SKM-1 (cell line): Measurements from ENCODE around the gene TBC1D8.
"Not testable (repeated sequence)": the region's sequence is repeated elsewhere in the genome, so short reads cannot be mapped to it uniquely, and the experiment has no call there.

Experiments
- DNase-seq: peaks from one replicate; lab custom pipeline; 2025; ENCODE audit not compliant: unreplicated experiment; lab: John Stamatoyannopoulos, UW

TBC1D8 gene

DNA sequence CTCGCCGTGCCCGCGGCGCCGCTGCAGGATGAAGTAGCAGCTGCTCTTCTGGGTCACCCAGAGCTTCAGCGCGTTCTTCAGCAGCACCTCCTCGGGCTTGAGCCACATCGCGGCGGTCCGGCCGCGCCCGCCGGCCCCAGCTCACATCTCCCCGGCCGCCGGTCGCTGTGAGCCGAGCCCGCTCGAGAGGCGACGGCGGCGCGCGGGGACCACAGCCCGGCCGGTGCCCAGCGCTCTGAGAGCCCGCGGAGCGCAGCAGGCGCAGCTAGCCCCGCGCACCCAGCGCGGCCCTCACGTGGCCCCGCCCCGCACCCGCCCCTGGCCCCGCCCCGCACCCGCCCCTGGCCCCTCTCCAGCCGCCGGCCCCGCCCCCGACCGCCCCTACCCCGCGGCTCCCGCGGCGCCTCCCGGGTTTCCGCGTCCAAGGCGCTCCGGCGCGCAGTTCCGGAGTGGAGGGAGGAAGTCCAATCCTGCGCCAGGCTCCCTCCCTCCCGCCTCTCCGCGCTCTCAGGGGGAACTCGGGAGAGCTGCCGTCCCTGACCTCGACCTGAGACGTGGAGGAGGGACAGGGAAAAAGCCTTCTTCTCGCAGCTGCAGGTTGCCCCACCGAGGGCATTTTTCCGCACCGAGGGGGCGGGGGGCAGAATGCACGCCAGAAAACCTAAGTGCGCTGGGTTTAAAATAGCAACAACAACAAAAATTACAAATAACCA is at the start of gene TBC1D8:
Gene TBC1D8 (minus strand): TSS at position 237 of the 713 bp plus-strand sequence. CDS start 129 bp downstream, at position 108.
- DNase-seq, result peak; percentile 42

DNA sequence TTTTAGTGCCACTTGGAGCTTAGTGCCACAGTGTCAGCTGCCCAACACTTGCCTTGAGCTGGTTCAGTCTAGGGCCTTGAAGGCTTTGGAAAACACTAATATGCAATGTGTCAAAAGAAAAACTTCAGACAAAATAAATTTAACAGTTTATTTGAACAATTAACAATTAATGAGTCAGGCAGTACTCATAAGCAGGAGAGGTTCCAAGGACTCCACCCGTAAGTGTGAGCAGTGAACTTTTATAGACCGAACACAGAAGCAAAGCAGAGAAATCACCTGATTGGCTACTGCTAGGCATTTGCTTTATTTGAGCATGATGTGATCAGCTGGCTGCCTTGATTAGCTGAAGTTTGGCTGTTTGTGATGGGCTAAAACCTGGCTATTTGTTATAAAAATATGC is 49.5 kb upstream of the TBC1D8 start:
- DNase-seq, result no peak

DNA sequence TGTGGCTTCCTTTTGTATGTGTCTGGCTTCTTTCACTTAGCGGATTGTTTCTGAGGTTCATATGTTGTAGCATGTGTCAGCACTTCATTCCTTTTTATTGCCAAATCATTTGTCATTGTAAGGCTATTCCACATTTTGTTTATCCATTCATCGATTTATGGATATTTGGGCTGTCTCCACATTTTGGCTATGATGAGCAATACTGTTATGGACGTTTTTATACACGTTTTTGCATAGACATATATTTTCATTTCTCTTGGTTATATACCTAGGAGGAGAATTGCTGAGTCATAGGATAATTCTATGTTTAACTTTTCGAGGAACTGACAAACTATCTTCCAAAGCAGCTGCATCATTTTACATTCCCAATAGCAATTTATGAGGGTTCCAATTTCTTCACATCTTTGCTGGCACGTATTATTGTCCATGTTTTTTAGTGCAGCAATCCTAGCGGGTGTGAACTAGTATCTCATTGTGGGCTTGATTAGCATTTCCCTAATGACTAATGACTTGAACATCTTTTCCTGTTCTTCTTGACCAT is 48.1 kb upstream of the TBC1D8 start:
- DNase-seq, result no peak

DNA sequence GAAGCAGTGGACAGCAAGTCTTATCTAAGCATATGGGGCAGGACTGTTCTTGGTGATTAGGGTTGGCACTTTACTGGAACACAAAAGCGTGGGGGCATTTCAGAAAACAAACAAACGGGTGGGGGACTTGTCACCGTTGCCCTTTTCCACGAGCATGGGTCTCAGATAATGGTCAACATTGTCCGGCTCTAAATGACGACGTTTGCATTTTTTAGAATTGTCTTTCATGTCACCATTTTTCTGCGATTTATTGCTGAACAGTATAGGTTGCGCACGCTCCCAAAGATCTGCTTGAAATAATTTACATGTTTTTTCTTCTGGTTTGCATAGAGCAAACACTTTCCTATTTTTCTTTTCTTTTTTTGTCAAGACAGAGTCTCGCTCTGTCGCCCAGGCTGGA is 46.6 kb upstream of the TBC1D8 start:
- no peak for DNase-seq

DNA sequence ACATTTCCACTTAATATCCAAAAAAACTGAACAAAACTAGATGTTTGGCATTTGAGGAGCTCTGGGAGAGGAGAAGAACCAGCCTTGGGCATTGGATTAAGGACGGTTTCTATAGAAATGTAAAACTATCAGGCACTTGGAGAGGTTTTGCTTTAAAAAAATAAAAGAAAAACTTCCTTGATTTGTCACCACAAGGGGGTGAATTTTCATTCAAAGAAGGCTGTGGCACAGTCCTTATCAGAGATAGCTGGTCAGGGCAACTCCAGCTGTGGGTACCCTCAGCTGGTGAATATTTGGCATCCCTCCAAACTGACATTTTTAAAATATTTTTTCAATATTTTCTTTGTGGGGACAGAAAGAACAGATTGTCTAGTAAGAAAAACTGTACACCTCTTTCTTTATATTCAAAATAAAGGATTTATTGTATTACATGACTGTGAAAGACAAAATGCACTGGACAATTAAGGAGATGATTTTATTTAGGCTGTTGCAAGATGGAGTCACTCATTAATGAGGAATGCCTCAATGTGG is 46.1 kb upstream of the TBC1D8 start:
- DNase-seq, result no peak

DNA sequence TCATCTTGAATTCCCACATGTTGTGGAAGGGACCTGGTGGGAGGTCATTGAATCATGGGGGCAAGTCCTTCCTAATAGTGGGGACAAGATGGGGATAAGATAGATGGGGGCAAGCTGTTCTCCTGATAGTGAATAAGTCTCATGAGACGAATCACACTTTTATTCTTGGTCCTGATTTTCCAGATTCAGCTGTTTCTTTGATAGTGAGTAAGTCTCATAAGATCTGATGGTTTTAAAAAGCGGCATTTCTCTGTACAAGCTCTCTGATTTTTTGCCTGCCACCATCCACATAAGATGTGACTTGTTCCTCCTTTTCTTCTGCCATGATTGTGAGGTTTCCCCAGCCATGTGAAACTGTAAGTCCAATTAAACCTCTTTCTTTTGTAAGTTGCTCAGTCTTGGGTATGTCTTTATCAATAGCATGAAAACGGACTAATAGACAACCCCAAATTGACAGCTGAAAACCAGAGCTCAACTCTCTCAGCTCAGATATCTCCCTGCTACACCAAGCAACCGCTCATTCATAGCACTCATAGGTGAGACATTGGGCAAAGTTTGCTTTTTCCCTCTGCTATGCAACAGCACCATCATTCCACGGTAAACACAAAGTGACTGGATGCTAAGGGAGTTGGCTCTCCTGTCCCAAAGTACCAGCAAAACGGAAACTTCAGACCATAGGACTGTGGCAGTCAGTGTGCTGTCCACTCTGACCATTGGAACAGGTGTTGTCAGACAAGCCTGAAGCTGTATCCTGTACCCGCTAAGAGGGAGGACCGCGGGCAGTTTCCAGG is 44.9 kb upstream of the TBC1D8 start:
- no peak for DNase-seq

DNA sequence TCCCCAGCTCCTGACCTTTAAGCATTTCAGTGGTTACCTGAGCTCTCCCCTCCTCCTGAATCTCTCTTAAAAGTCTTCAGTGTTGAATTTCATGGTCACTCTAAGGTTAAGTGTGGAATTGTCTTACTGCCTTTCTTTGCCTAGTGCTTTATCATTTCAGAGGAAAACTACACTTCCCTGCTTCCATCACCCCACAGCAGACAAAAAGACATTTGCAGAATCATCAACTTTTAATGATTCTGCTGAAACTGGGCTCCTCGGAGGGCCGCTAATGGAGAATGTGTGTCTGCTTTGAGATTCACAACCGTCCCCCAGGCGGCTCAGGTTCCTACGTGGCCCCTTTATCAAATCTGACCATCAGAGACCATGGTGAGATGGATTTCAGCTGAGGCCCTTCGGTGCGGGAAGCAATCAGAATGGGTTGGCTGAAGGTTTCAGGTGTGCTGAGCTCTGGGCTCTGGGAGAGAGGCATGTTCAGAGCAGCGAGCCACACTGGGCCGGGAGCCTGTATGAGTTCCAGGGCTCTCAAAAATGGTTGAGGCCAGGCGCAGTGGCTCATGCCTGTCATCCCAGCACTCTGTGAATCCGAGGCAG is 41.9 kb upstream of the TBC1D8 start:
- no peak for DNase-seq

DNA sequence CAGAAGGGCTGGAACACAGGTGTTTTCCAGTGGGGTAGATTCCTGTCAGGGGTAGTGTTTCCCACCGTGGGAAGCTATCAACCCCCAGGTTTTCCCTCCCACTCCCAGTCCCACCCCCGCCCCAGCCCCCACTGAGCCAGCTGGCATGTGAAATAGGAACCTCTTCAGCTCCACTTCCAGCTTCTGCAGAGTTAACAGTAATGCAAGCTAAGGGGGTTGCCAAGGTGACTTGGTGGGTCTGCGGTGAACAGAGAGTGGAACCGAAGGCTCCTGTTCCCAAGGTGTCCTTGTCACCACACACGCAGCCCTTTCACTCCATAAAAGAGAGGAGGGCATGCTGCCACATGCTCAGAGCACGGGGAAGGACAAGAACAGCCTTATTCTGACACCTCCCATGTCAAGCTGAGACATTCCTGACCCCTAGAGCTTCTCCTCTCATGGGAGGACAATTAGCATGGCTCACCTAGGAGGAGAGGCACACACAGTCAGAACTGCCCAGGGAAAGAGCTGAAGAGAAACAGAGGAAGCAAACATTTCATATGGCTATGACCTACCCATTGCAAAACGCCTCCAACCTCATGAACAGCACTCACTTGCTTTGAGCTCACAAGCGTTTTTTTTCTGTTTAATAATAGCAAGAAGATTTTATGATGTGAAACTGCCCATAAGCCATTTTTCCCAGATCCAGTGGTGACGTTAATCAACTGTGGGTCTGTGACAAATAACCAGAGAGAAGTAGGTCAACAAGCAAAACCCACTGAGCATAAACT is 39.8 kb upstream of the TBC1D8 start:
- DNase-seq, result no peak

DNA sequence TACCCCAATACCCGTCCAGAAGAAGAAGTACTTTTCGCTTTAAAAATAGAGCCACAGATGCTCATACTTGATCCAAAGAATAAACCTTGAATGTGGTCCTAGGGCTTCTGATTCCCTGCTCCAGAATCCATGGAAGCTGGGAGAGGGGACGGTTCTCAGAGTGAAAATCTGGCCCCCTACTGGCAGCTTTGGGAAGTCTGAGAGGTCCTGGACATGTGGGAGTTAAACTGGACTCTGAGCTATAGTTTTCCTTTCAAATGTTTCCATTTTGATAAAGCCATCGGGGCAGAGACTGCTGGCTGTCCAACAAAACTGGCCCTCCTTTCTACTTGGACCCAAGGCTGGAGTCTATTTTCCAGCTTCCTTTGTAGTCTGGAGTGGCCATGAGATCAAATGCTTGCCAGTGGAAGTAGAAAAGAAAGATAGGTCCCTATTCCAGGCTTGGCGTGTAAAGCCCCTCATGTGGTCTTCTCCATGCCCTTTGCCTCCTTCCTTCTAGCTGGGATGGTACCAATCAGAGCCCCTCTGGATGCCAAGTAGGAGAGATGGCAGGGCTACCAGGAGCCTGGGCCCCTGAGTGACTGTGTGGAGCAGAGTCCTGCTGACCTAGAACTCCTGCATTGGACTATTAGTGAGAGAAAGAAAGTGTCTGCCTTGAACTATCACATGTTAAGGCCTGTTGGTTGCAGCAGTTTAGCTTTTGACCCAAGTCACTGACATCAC is 37.7 kb upstream of the TBC1D8 start:
- DNase-seq, result no peak

DNA sequence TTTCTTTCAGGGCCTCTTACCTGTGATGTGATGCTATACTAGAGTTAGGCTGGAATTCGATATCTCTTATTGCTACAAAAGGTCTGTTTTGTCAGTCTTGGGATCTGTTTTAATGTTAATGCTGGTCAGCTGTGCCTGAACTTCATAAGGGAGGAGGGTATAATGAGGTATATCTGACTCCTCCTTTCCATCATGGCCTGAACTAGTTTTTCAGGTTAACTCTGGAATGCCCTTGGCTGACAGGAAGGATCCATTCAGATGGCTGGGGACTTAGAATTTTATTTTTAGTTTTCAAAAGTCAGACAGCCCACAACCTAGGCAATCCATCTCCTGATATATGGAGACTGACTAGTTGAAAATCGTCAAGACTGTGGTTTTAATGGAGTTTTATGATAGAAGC is 35.9 kb upstream of the TBC1D8 start:
- DNase-seq, result no peak

DNA sequence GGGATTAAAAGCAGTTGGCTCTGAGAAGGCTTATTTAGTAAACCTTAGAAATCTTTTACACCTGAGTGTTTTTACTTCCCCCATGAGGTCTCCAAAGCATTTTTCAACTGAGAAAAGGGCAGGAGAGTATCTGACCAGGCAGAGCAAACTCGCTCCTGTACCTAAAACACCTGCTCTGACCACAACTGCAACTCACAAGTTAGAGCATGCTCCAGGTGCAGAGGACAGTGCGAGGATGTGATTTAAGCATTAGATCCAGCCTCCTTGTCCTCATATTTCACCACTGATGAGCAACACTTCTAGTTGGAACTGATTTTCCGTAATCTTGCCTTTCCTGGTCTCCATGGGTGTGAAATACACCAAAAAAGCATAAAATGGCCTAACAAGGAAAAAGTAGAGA is 34.5 kb upstream of the TBC1D8 start:
- DNase-seq, result no peak

DNA sequence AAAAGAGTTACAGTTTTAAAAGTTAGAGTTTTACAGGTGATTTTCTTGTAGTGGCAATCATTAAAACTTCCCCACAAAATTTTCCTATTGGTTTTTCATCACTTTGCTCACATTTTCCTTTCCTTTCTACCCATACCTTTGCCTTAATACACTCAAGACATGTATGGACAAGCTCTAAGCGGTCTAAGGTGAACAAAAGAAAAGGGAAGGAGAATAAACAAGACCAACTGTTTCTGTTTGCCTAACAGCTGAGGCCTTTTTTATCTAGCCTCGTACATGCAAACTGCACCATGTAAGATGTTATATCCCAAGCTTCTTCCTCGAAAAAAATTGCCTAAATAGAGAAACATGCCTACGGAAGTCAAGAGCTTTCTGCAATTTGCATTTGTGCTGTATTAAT is 33.9 kb upstream of the TBC1D8 start:
- DNase-seq, result no peak

DNA sequence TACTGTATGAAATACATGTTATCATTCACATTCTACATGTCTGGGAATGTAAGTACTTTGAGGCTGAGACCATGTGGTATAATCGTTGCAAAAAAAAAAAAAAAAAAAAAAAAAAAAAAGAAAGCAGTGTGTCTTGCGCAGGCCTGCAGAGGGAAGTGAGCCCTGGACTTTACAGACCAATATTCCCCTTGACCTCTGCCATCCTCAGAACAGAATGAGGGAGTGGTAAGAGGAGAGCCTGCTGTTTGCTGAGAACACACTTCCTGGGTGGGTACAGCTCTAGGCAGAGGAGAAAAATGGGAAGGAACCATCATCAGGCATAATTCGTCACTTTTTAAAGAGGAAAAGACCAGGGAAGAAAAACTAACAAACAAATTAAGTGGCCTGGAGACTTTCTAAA is 28.8 kb upstream of the TBC1D8 start:
- no peak for DNase-seq

DNA sequence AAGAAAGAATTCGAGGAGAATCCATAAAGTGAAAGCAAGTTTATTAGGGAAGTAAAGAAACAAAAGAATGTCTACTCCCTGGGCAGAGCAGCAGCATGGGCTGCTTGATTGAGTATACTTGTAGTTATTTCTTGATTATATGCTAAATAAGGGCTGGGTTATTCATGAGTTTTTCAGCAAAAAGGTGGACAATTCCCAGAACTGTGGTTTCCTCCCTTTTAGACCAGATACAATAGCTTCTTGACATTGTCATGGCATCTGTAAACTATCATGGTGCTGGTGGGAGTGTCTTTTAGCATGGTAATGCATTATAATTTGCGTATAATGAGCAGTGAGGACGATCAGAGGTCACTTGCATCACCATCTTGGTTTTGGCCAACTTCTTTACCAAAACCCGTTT is 25.6 kb upstream of the TBC1D8 start:
- no peak for DNase-seq

DNA sequence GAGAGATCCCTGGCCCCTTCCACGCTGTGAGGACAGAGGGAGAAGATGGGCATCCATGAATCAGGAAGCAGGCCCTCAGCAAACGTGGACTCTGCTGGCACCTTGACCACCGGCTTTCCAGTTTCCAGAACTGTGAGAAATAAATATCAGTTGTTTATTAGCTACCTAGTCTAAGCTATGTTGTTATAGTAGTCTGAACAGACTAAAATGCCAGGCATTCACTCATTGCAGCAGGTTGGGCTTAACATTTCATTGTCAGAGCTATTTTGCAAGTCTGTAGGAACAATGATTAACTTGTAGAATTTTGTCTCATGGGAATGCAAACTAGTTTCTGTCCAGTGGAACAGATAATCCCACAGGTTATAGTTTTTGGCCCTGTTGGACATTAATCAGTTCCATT is 24.8 kb upstream of the TBC1D8 start:
- no peak for DNase-seq

DNA sequence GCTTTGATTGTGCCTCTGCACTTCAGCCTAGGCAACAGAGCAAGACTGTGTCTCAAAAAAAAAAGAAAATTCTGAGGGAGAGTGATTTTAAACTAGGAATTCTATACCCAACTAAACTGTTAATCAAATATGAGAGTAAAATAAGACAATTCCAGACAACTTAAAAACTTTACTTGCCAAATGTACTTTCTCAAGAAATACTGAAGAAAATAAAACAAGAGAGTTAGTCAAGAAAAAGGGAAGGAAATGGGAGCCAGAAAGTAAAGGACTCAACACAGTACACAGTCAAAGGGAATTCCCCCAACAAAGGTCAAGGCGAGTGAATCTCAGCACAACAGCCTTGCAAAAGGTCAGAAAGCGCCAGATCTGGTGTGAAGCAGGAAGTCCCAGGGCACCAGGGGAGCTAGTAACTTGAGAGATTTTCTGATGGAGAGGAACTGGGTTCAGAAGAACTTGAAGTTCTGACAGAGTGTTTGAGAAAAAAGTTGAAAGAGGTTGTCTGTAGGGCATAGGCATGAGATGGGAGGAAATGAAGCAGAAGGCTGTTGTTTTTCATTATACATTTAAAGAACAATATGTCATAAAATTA is 22.6 kb upstream of the TBC1D8 start:
- DNase-seq, result peak; percentile 62

DNA sequence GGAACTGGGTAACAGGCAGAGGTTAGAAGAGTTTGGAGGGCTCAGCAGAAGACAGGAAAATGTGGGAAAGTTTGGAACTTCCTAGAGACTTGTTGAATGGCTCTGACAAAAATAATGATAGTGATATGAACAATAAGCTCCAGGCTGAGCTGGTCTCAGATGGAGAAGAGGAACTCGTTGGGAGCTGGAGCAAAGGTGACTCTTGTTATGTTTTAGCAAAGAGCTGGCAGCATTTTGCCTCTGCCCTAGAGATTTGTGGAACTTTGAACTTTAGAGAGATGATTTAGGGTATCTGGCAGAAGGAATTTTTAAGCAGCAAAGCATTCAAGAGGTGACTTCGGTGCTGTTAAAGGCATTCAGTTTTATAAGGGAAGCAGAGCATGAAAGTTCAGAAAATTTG is 18.6 kb upstream of the TBC1D8 start:
- not testable (repeated sequence) for DNase-seq

DNA sequence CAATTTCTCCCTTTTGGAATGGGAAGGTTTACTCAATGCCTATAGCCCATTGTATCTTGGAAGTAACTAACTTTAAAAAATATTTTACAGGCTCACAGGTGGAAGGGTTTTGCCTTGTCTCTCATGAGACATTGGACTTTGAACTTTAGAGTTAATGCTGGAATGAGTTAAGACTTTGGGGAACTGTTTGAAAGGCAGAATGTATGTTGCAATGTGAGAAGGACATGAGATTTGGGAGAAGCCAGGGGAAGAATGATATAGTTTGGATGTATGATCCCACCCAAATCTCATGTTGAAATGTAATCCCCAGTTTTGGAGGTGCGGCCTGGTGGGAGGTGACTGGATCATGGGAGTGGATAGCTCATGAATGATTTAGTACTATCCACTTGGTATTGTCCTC is 17.5 kb upstream of the TBC1D8 start:
- no peak for DNase-seq

DNA sequence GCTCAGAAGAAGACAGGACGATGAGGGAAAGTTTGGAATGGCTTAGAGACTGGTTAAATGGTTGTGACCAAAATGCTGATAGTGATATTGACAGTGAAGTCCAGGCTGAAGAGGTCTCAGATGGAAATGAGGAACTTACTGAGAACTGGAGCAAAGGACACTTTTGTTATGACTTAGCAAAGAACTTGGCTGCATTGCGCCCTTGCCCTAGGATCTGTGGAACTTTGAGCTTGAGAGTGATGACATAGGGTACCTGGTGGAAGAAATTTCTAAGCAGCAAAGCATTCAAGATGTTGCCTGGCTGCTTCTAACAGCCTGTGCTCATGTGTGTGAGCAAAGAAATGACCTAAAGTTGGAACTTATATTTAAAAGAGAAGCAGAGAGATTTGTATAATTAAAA is 16.4 kb upstream of the TBC1D8 start:
- DNase-seq, result peak; percentile 9

DNA sequence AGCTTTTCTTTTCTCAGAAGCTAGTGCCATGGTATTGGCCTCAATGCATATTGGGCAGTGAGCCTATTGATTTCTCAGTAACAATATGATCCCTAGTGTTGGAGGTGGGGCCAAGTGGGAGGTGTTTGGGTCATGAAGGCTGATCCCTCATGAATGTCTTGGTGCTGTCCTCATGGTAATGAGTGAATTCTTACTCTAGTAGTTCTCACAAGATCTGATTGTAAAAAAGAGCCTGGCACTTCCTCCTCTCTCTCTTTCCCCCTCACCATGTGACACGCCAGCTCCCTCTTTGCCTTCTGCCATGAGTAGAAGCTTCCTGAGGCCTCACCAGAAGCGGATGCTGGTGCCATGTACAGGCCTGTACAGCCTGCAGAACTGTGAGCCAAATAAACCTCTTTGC is 12.8 kb upstream of the TBC1D8 start:
- DNase-seq, result no peak
